OCI-LY7 (cell line): ENCODE measurements around the gene F13A1.

Source experiments
- EZH2phosphoT487 ChIP-seq: fragments of 200-600 bp; sonication (generic); IDR thresholded peaks from 2 replicates; pipeline ENCODE4 v1.6.1; 2018; ENCODE audit warnings: low read depth, borderline replicate concordance, mild to moderate bottlenecking, mixed run types, antibody characterized with exemption, low read length, moderate library complexity, mixed read lengths
- TF ChIP-seq, protein P1 (sequence below): fragments of 200-600 bp; sonication (generic); conservative IDR thresholded peaks from 2 replicates; pipeline ENCODE4 v1.5.1; 2014; ENCODE audit warnings: mild to moderate bottlenecking, antibody characterized with exemption, low read length, moderate library complexity, mixed read lengths

DNA sequence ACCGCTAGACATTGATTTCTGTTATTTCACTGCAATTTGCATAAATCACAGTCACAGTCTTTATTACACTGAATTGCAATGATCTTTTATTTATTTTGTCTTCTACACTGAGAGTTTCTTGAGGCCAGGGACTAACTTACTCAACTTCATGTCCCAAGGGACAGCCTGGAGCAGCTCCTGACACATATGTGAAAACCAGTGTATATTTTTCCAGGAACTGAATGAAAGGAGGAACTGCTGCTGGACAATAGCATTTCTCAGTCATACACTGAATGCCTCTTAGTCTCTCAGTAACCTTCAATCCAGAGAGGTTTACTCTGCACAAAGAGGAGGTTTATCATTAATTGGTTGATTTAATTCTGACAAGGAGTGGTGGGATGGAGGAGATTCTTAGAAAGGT is 5.9 kb downstream of the F13A1 start:
- TF ChIP-seq EZH2phosphoT487: no peak
- TF ChIP-seq, protein P1, sequence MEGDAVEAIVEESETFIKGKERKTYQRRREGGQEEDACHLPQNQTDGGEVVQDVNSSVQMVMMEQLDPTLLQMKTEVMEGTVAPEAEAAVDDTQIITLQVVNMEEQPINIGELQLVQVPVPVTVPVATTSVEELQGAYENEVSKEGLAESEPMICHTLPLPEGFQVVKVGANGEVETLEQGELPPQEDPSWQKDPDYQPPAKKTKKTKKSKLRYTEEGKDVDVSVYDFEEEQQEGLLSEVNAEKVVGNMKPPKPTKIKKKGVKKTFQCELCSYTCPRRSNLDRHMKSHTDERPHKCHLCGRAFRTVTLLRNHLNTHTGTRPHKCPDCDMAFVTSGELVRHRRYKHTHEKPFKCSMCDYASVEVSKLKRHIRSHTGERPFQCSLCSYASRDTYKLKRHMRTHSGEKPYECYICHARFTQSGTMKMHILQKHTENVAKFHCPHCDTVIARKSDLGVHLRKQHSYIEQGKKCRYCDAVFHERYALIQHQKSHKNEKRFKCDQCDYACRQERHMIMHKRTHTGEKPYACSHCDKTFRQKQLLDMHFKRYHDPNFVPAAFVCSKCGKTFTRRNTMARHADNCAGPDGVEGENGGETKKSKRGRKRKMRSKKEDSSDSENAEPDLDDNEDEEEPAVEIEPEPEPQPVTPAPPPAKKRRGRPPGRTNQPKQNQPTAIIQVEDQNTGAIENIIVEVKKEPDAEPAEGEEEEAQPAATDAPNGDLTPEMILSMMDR: no peak
